GM12878 (cell line): ENCODE measurements around the gene STPG3. TPM values are rescaled to one million over a fixed set of nuclear protein-coding genes. Genes with fewer than 3 reads are reported as not detected.
A peak's percentile ranks its signal among the peaks of the same experiment; 100 is the strongest.

Experiments used
- ATF7 ChIP-seq: fragments of 450-650 bp; IDR thresholded peaks from 2 replicates; pipeline ENCODE4 v1.6.1; 2016; ENCODE audit warnings: low read depth, mild to moderate bottlenecking
- CTCF ChIP-seq, 3 experiments: IDR thresholded peaks in 2 of 3; conservative IDR thresholded peaks in 1 of 3; 2 replicates each; pipeline ENCODE4 v1.5.1; 2011; ENCODE audit warnings: low read depth in 3 of 3, low read length in 3 of 3, mild to moderate bottlenecking in 3 of 3, control low read depth in 2 of 3, moderate library complexity in 2 of 3, inconsistent platforms in 1 of 3, mixed read lengths in 1 of 3; ENCODE audit not compliant: control insufficient read depth in 2 of 3, insufficient read depth in 1 of 3; ENCODE audit errors: extremely low read depth in 1 of 3
- EED ChIP-seq: sonication (generic); IDR thresholded peaks from 2 replicates; pipeline ENCODE4 v1.6.1; 2016; ENCODE audit warnings: antibody characterized with exemption, low read depth
- EGR1 ChIP-seq, 2 experiments: IDR thresholded peaks; 1 replicate in 1 of 2; 2 replicates in 1 of 2; pipeline ENCODE4 v1.6.1; 2011 to 2012; ENCODE audit warnings: low read depth in 2 of 2, low read length in 2 of 2, borderline replicate concordance in 1 of 2, mild to moderate bottlenecking in 1 of 2, moderate library complexity in 1 of 2
- ELK1 ChIP-seq: IDR thresholded peaks from 2 replicates; pipeline ENCODE4 v1.6.1; 2012; ENCODE audit warnings: low read depth, low read length, improper control_type of control experiment
- IKZF1 ChIP-seq: fragments of 450-650 bp; conservative IDR thresholded peaks from 2 replicates; pipeline ENCODE4 v1.6.1; 2017; ENCODE audit warnings: antibody characterized with exemption, mild to moderate bottlenecking
- JUND ChIP-seq: IDR thresholded peaks from 2 replicates; pipeline ENCODE4 v1.6.1; 2012; ENCODE audit warnings: low read depth, mild to moderate bottlenecking, low read length, improper control_type of control experiment, moderate library complexity
- KDM1A ChIP-seq: fragments of 200-600 bp; sonication (generic); IDR thresholded peaks from 2 replicates; pipeline ENCODE4 v1.6.1; 2016; ENCODE audit warnings: borderline replicate concordance
- MEF2A ChIP-seq: IDR thresholded peaks from 2 replicates; pipeline ENCODE4 v1.6.1; 2011; ENCODE audit warnings: low read depth, mild to moderate bottlenecking, low read length, moderate library complexity; ENCODE audit not compliant: insufficient read depth
- MEF2B ChIP-seq: fragments of 450-650 bp; IDR thresholded peaks from 2 replicates; pipeline ENCODE4 v1.6.1; 2018; ENCODE audit warnings: mild to moderate bottlenecking, moderate library complexity; ENCODE audit not compliant: partially characterized antibody, poor library complexity, severe bottlenecking
- NFYB ChIP-seq: IDR thresholded peaks from 2 replicates; pipeline ENCODE4 v1.6.1; 2011; ENCODE audit warnings: low read depth, mild to moderate bottlenecking, low read length, improper control_type of control experiment, moderate library complexity; ENCODE audit not compliant: insufficient read depth
- NR2F1 ChIP-seq: fragments of 450-650 bp; conservative IDR thresholded peaks from 2 replicates; pipeline ENCODE4 v1.6.1; 2017; ENCODE audit warnings: mild to moderate bottlenecking
- RELA ChIP-seq: fragments of 450-650 bp; IDR thresholded peaks from 2 replicates; pipeline ENCODE4 v1.8.0; 2014; ENCODE audit warnings: borderline replicate concordance; ENCODE audit not compliant: partially characterized antibody
- SMARCA5 ChIP-seq: fragments of 450-650 bp; IDR thresholded peaks from 2 replicates; pipeline ENCODE4 v1.6.1; 2017; ENCODE audit warnings: mild to moderate bottlenecking
- SUZ12 ChIP-seq: fragments of 200-600 bp; sonication (generic); IDR thresholded peaks from one replicate; pipeline ENCODE4 v1.6.1; 2018; ENCODE audit warnings: antibody characterized with exemption, mild to moderate bottlenecking; ENCODE audit not compliant: unreplicated experiment
- TCF12 ChIP-seq: IDR thresholded peaks from 2 replicates; pipeline ENCODE4 v1.6.1; 2011; ENCODE audit warnings: low read depth, mild to moderate bottlenecking, low read length
- TCF7 ChIP-seq: IDR thresholded peaks from 2 replicates; pipeline ENCODE4 v1.6.1; 2014; ENCODE audit warnings: antibody characterized with exemption, borderline replicate concordance
- USF1 ChIP-seq: IDR thresholded peaks from 2 replicates; pipeline ENCODE4 v1.6.1; 2011; ENCODE audit warnings: borderline replicate concordance, low read depth, mild to moderate bottlenecking, moderate library complexity, mixed read lengths, low read length; ENCODE audit not compliant: insufficient read depth; ENCODE audit errors: extremely low read length
- ZBTB11 ChIP-seq: fragments of 450-650 bp; formaldehyde crosslinking; IDR thresholded peaks from 2 replicates; pipeline ENCODE4 v1.5.0; 2022; ENCODE audit warnings: mild to moderate bottlenecking, missing genetic modification characterization
- ZNF384 ChIP-seq: IDR thresholded peaks from 2 replicates; pipeline ENCODE4 v1.6.1; 2012; ENCODE audit warnings: low read depth, mild to moderate bottlenecking, low read length, improper control_type of control experiment, borderline replicate concordance
- polyA plus RNA-seq, 11 experiments: library from polyadenylated mRNA; depleted of rRNA in 4 of 11; unstranded in 6 of 11; stranded (reverse) in 5 of 11; fragments of >200 nt; fragmentation: Nextera tagmentation in 4 of 11; fragmentation: Illumina TruSeq in 1 of 11; extraction: Ambion mirVana in 4 of 11; extraction: Trizol in 1 of 11; gene quantifications; 1 replicate in 1 of 11; 2 replicates in 10 of 11; pipeline versions ENCODE4 v1.2.1 to v1.2.3, GENCODE V29; 2011 to 2016; ENCODE audit warnings: inconsistent platforms in 2 of 11, missing spikeins in 2 of 11, low read depth in 1 of 11
- total RNA-seq, 4 experiments: library from RNA; depleted of rRNA in 3 of 4; stranded (reverse); fragments of >200 nt in 3 of 4; fragmentation: Illumina TruSeq in 1 of 4; extraction: Trizol in 1 of 4; gene quantifications; 2 replicates each; pipeline versions ENCODE4 v1.2.1 to v1.2.3, GENCODE V29; 2013 to 2021

Gene STPG3
- total and polyA plus RNA-seq, 10 of the 15 experiments (the other 5 are each of a cell fraction or from before 2014, with no cell fraction given), result not detected

- TF ChIP-seq EGR1 (IDR thresholded peaks at IDR 0.05; ENCODE audit: borderline replicate concordance in 1 of 2, low read depth in 2 of 2, low read length in 2 of 2) (peak in 1 of 2 experiments; percentile 73; a peak in 2 of 3 replicates), MEF2B (no peak), KDM1A (no peak), SMARCA5 (peak; percentile 95), EED (no peak), TCF7 (no peak), NFYB (peak; percentile 99), TCF12 (peak; percentile 83), USF1 (no peak), MEF2A (0 out of 2 replicates have a peak, but pooled peaks have one; percentile 48), JUND (no peak; the same call in 1 of the 2 replicates), ATF7 (no peak), ZBTB11 (CRISPR knock-in tag) (no peak), IKZF1 (no peak; the same call in none of the 2 replicates), NR2F1 (peak; percentile 54), ZNF384 (no peak), SUZ12 (no peak), ELK1 (no peak), RELA (peak; percentile 67), CTCF (IDR thresholded peaks at IDR 0.05 in 2 of 3, conservative IDR thresholded peaks at IDR 0.05 in 1 of 3; ENCODE audit: control insufficient read depth in 2 of 3, extremely low read depth in 1 of 3, insufficient read depth in 1 of 3, low read depth in 3 of 3, low read length in 3 of 3) (no peak)
These were observed 10.1 kb upstream of the STPG3 start, which contains the start of gene TUBB4B (continued) for GRCh38 chr9:137240841-137241489.
